ENCODE data around the gene C16orf92. TPM values are rescaled to one million over a fixed set of nuclear protein-coding genes. Genes with fewer than 3 reads are reported as not detected.
"Not testable (repeated sequence)": the region's sequence is repeated elsewhere in the genome, so short reads cannot be mapped to it uniquely, and the experiment has no call there.

Gene C16orf92
- total RNA-seq, 2 experiments from 2014 or later, result not detected

GRCh38 chr16:30032083-30032819 is 9.3 kb downstream of the C16orf92 start:
- POLR2A ChIA-PET, result interaction anchor here (0.6 to 1.2 kb wide), 5 partner anchors 13 to 218 kb away, joined by 3 to 6 read pairs (median 3); no protein-coding TSS in a partner anchor
- DNase-seq, result peak; percentile 79
- intact Hi-C loops (cut with micrococcal nuclease), result no loop called here
- Mint-ChIP-seq H3K27ac (no peak overlapping the region), H3K4me3 (no peak overlapping the region), H3K36me3 (ENCODE audit: low read depth) (no peaks in the 10 kb centered on the region), H3K4me1 (ENCODE audit: low read depth) (peaks cover 2% of the 10 kb centered on the region), H3K9me3 (no peaks in the 10 kb centered on the region), H3K27me3 (peaks cover 46% of the 10 kb centered on the region)
- CTCF ChIA-PET, result interaction anchor here (0.6 to 3.7 kb wide), 54 partner anchors 8 to 370 kb away, joined by 3 to 36 read pairs (median 5); partner anchors contain the start of genes ASPHD1, C16orf92, CDIPT and HIRIP3
- TF ChIP-seq CTCF (IDR thresholded peaks at IDR 0.05), result peak; percentile 87
- ATAC-seq, result peak; percentile 57

GRCh38 chr16:30033270-30033669 is 10.3 kb downstream of the C16orf92 start:
- no peak for TF ChIP-seq CTCF (IDR thresholded peaks at IDR 0.05)
- ATAC-seq, result no peak
- DNase-seq, result no peak
- H3K4me3 Mint-ChIP-seq, result no peak overlapping the region
- H3K36me3 Mint-ChIP-seq (ENCODE audit: low read depth), result no peaks in the 10 kb centered on the region
- peaks cover 2% of the 10 kb centered on the region for H3K4me1 Mint-ChIP-seq (ENCODE audit: low read depth)
- intact Hi-C loops (cut with micrococcal nuclease), result no loop called here
- CTCF ChIA-PET, result interaction anchor here (0.9 to 3.7 kb wide), 16 partner anchors 7 to 341 kb away, joined by 3 to 36 read pairs (median 11); partner anchors contain the start of gene CDIPT
- H3K27me3 Mint-ChIP-seq, result peaks cover 36% of the 10 kb centered on the region
- H3K9me3 Mint-ChIP-seq, result no peaks in the 10 kb centered on the region
- H3K27ac Mint-ChIP-seq, result no peak overlapping the region
- POLR2A ChIA-PET, result interaction anchor here (0.8 to 1.2 kb wide), 3 partner anchors 14 to 219 kb away, joined by 3 to 6 read pairs (median 4); no protein-coding TSS in a partner anchor

- ATAC-seq (no peak), DNase-seq (no peak)
- POLR2A ChIA-PET, result no interaction called here
- TF ChIP-seq CTCF (IDR thresholded peaks at IDR 0.05), result no peak
- CTCF ChIA-PET, result interaction anchor here (0.6 to 2.4 kb wide), 5 partner anchors 8 to 340 kb away, joined by 3 to 13 read pairs (median 4); partner anchors contain the start of gene TLCD3B
- Mint-ChIP-seq H3K27me3 (peaks cover 4% of the 10 kb centered on the region), H3K9me3 (no peaks in the 10 kb centered on the region), H3K4me1 (ENCODE audit: low read depth) (no peaks in the 10 kb centered on the region), H3K4me3 (no peak overlapping the region), H3K36me3 (ENCODE audit: low read depth) (no peaks in the 10 kb centered on the region), H3K27ac (no peak overlapping the region)
- intact Hi-C loops (cut with micrococcal nuclease), result no loop called here
These were observed 17.2 kb downstream of the C16orf92 start for GRCh38 chr16:30040221-30040620.

GRCh38 chr16:30040690-30041089 is 17.7 kb downstream of the C16orf92 start:
- POLR2A ChIA-PET, H3K4me3 Mint-ChIP-seq, ATAC-seq: not testable (repeated sequence)

GRCh38 chr16:30041841-30042240 is 18.8 kb downstream of the C16orf92 start:
- Mint-ChIP-seq H3K36me3 (ENCODE audit: low read depth) (no peaks in the 10 kb centered on the region), H3K27ac (no peak overlapping the region), H3K27me3 (peaks cover 1% of the 10 kb centered on the region), H3K4me1 (ENCODE audit: low read depth) (no peaks in the 10 kb centered on the region), H3K4me3 (no peak overlapping the region), H3K9me3 (no peaks in the 10 kb centered on the region)
- no peak for DNase-seq
- intact Hi-C loops (cut with micrococcal nuclease), result no loop called here
- no peak for ATAC-seq
- peak; percentile 54 for TF ChIP-seq CTCF (IDR thresholded peaks at IDR 0.05)
- ChIA-PET POLR2A (no interaction called here), CTCF (interaction anchor here (1.1 to 2.5 kb wide), 6 partner anchors 10 to 203 kb away, joined by 3 to 13 read pairs (median 4); partner anchors contain the start of genes TBX6 and TLCD3B)

More at GRCh38 chr16:30040690-30041089, 17.7 kb downstream of the C16orf92 start:
- H3K27ac Mint-ChIP-seq; DNase-seq; intact Hi-C loops (cut with micrococcal nuclease); H3K4me1 Mint-ChIP-seq (ENCODE audit: low read depth); H3K27me3 Mint-ChIP-seq; H3K36me3 Mint-ChIP-seq (ENCODE audit: low read depth); H3K9me3 Mint-ChIP-seq: not testable (repeated sequence)
- CTCF ChIA-PET, result interaction anchor here (1.2 to 2.4 kb wide), 3 partner anchors 9 to 23 kb away, joined by 3 to 13 read pairs (median 4); partner anchors contain the start of gene TLCD3B
